Measurements from ENCODE around the gene RBM20. TPM values are rescaled to one million over a fixed set of nuclear protein-coding genes. Genes with fewer than 3 reads are reported as not detected.

The RBM20 gene
- total RNA-seq, 1 donor from 2014 or later: 0.32 TPM

- Mint-ChIP-seq H3K9me3 (no peaks in the 10 kb centered on the region), H3K4me3 (no peak overlapping the region), H3K27ac (no peak overlapping the region), H3K27me3 (ENCODE audit: insufficient read depth, low read depth) (no peaks in the 10 kb centered on the region), H3K4me1 (no peaks in the 10 kb centered on the region), H3K36me3 (peaks cover 16% of the 10 kb centered on the region)
- peaks cover 13% of the 10 kb centered on the region for H4K20me1 ChIP-seq (ENCODE audit: low read depth)
- no peaks in the 10 kb centered on the region for H3K79me2 ChIP-seq (ENCODE audit: low read depth)
- H3K27ac ChIP-seq: no peak overlapping the region
- H3K9me3 ChIP-seq (ENCODE audit: low read depth): no peaks in the 10 kb centered on the region
- H3K4me2 ChIP-seq: no peak overlapping the region
- TF ChIP-seq EZH2phosphoT487 (IDR thresholded peaks at IDR 0.05) (no peak), EZH2 (IDR thresholded peaks at IDR 0.05) (no peak), CTCF (IDR thresholded peaks at IDR 0.05) (no peak)
- no peak for DNase-seq (ENCODE audit: low spot score)
- no peaks in the 10 kb centered on the region for H3F3A ChIP-seq (ENCODE audit: low read depth)
- H3K36me3 ChIP-seq: peaks cover 36% of the 10 kb centered on the region
- H2AFZ ChIP-seq (replicated peaks): no peak overlapping the region
- no peak overlapping the region for H3K9ac ChIP-seq
- H3K27me3 ChIP-seq: no peaks in the 10 kb centered on the region
- H3K4me1 ChIP-seq: no peaks in the 10 kb centered on the region
- H3K4me3 ChIP-seq: no peak overlapping the region
These were observed 242.0 kb downstream of the RBM20 start for GRCh38 chr10:110885932-110886674.

GRCh38 chr10:110887560-110887959 is 243.4 kb downstream of the RBM20 start:
- H3F3A ChIP-seq (ENCODE audit: low read depth): peaks cover 9% of the 10 kb centered on the region
- H3K9me3 Mint-ChIP-seq: no peaks in the 10 kb centered on the region
- H3K79me2 ChIP-seq (ENCODE audit: low read depth): no peaks in the 10 kb centered on the region
- H3K27ac ChIP-seq: no peak overlapping the region
- DNase-seq (ENCODE audit: low spot score): no peak
- no peak overlapping the region for H3K4me2 ChIP-seq
- no peak overlapping the region for H3K4me3 Mint-ChIP-seq
- no peaks in the 10 kb centered on the region for H3K9me3 ChIP-seq (ENCODE audit: low read depth)
- TF ChIP-seq EZH2phosphoT487 (IDR thresholded peaks at IDR 0.05) (no peak), CTCF (IDR thresholded peaks at IDR 0.05) (no peak), EZH2 (IDR thresholded peaks at IDR 0.05) (no peak)
- no peaks in the 10 kb centered on the region for H3K27me3 ChIP-seq
- H4K20me1 ChIP-seq (ENCODE audit: low read depth): peaks cover 12% of the 10 kb centered on the region
- H3K27me3 Mint-ChIP-seq (ENCODE audit: insufficient read depth, low read depth): no peaks in the 10 kb centered on the region
- peaks cover 13% of the 10 kb centered on the region for H3K36me3 Mint-ChIP-seq
- H3K36me3 ChIP-seq: peaks cover 32% of the 10 kb centered on the region
- H3K27ac Mint-ChIP-seq: no peak overlapping the region
- H3K4me3 ChIP-seq: no peak overlapping the region
- H3K4me1 Mint-ChIP-seq: no peaks in the 10 kb centered on the region
- no peak overlapping the region for H3K9ac ChIP-seq
- no peaks in the 10 kb centered on the region for H3K4me1 ChIP-seq
- H2AFZ ChIP-seq (replicated peaks): no peak overlapping the region

Small RNAs within 50 kb of the gene (small RNA-seq; reads per million reads assigned to genes)
- gene RF00019 (not detected), gene RN7SKP288 (not detected), gene RNA5SP327 (not detected)

Other genes starting within 250 kb of the RBM20 start
- gene DUSP5, start 146.4 kb upstream of the RBM20 start, total RNA-seq (ENCODE audit: low replicate concordance): 0.34 and 1.5 TPM in 2 replicates
- gene SMC3, start 76.6 kb upstream of the RBM20 start, total RNA-seq (ENCODE audit: low replicate concordance): 72.0 and 109 TPM in 2 replicates
- gene PDCD4, start 227.6 kb downstream of the RBM20 start, total RNA-seq (ENCODE audit: low replicate concordance): 57.7 and 106 TPM in 2 replicates

All from neural progenitor cell (in vitro differentiated cells).